Choroid plexus epithelial cell (primary cell): ENCODE data around the gene DYNLT1.

Experiments used
- DNase-seq: peaks from one replicate; pipeline ENCODE4 v3.0.0-alpha.2; 2010; ENCODE audit warnings: low read depth
- H3K4me3 ChIP-seq: 2 replicates; pipeline ENCODE4 v1.5.1; 2011; ENCODE audit warnings: low read depth, mild to moderate bottlenecking, control low read depth, low read length, moderate library complexity
- CTCF ChIP-seq: conservative IDR thresholded peaks from 2 replicates; pipeline ENCODE4 v1.5.1; 2011; ENCODE audit warnings: low read depth, mild to moderate bottlenecking, control low read depth, inconsistent platforms, low read length, moderate library complexity

The DYNLT1 gene

GRCh38 chr6:158669145-158670035, 24.8 kb upstream of the DYNLT1 start:
- H3K4me3 ChIP-seq, result no peak overlapping the region
- no peak for TF ChIP-seq CTCF
- peak; percentile 41 for DNase-seq

- H3K4me3 ChIP-seq, result no peak overlapping the region
- DNase-seq, result no peak
- no peak for TF ChIP-seq CTCF
These were observed 24.2 kb upstream of the DYNLT1 start for GRCh38 chr6:158668707-158669103.

GRCh38 chr6:158667360-158667981, 22.9 kb upstream of the DYNLT1 start:
- H3K4me3 ChIP-seq, result no peak overlapping the region
- no peak for DNase-seq
- no peak for TF ChIP-seq CTCF

GRCh38 chr6:158666628-158667359, 22.3 kb upstream of the DYNLT1 start:
- TF ChIP-seq CTCF, result no peak
- DNase-seq, result peak; percentile 96

GRCh38 chr6:158665332-158665731, 20.8 kb upstream of the DYNLT1 start:
- TF ChIP-seq CTCF, result no peak
- H3K4me3 ChIP-seq, result no peak overlapping the region
- no peak for DNase-seq

More at GRCh38 chr6:158666628-158667359, 22.3 kb upstream of the DYNLT1 start:
- H3K4me3 ChIP-seq, result no peak overlapping the region

- no peak for TF ChIP-seq CTCF
- no peak overlapping the region for H3K4me3 ChIP-seq
- DNase-seq, result no peak
These were observed 19.2 kb upstream of the DYNLT1 start for GRCh38 chr6:158663625-158664165.
